Measurements from ENCODE around the gene IMMP2L.
"Not testable (repeated sequence)": the region's sequence is repeated elsewhere in the genome, so short reads cannot be mapped to it uniquely, and the experiment has no call there.

Gene IMMP2L

GRCh38 chr7:111508387-111508786 lies 53.9 kb downstream of the IMMP2L start:
- ATAC-seq (ENCODE audit: insufficient read depth, low read depth) (no peak), DNase-seq (no peak)
- no peak for TF ChIP-seq EZH2 (IDR thresholded peaks at IDR 0.05; ENCODE audit: borderline replicate concordance, low read depth, low read length, severe bottlenecking)
- TF ChIP-seq CTCF (IDR thresholded peaks at IDR 0.05; ENCODE audit: borderline replicate concordance, extremely low read depth, low read length, poor library complexity, severe bottlenecking) = no peak
- Histone ChIP-seq H3K4me1 (ENCODE audit: insufficient read depth, low read length) (no peaks in the 10 kb centered on the region), H3K27ac (ENCODE audit: low read length) (no peak overlapping the region), H3K9me3 (ENCODE audit: insufficient read depth, low read length, severe bottlenecking) (no peaks in the 10 kb centered on the region), H3K4me2 (ENCODE audit: insufficient read depth, low read length) (no peak overlapping the region), H3K27me3 (ENCODE audit: insufficient read depth, low read length, poor library complexity) (no peaks in the 10 kb centered on the region), H3K9ac (ENCODE audit: low read depth, low read length) (no peak overlapping the region), H4K20me1 (ENCODE audit: insufficient read depth, low read length) (no peaks in the 10 kb centered on the region), H3K36me3 (ENCODE audit: insufficient read depth, low read length) (no peaks in the 10 kb centered on the region), H3K4me3 (ENCODE audit: low read depth in 1 of 2, low read length in 2 of 2) (no peak overlapping the region), H2AFZ (ENCODE audit: low read depth, low read length) (no peak overlapping the region), H3K79me2 (ENCODE audit: insufficient read depth, low read length) (no peaks in the 10 kb centered on the region)

GRCh38 chr7:111505422-111505821 lies 56.9 kb downstream of the IMMP2L start:
- not testable (repeated sequence) for H4K20me1 ChIP-seq (ENCODE audit: insufficient read depth, low read length); H3K9me3 ChIP-seq (ENCODE audit: insufficient read depth, low read length, severe bottlenecking); H3K36me3 ChIP-seq (ENCODE audit: insufficient read depth, low read length); H2AFZ ChIP-seq (ENCODE audit: low read depth, low read length); DNase-seq; H3K27me3 ChIP-seq (ENCODE audit: insufficient read depth, low read length, poor library complexity); H3K4me3 ChIP-seq (ENCODE audit: low read depth in 1 of 2, low read length in 2 of 2); ATAC-seq (ENCODE audit: insufficient read depth, low read depth); H3K27ac ChIP-seq (ENCODE audit: low read length); H3K4me1 ChIP-seq (ENCODE audit: insufficient read depth, low read length); H3K4me2 ChIP-seq (ENCODE audit: insufficient read depth, low read length); H3K79me2 ChIP-seq (ENCODE audit: insufficient read depth, low read length); H3K9ac ChIP-seq (ENCODE audit: low read depth, low read length)

- H3K4me2 ChIP-seq (ENCODE audit: insufficient read depth, low read length); DNase-seq; H3K36me3 ChIP-seq (ENCODE audit: insufficient read depth, low read length); H3K4me1 ChIP-seq (ENCODE audit: insufficient read depth, low read length); H3K79me2 ChIP-seq (ENCODE audit: insufficient read depth, low read length); H3K4me3 ChIP-seq (ENCODE audit: low read depth in 1 of 2, low read length in 2 of 2); H3K27ac ChIP-seq (ENCODE audit: low read length); ATAC-seq (ENCODE audit: insufficient read depth, low read depth); H4K20me1 ChIP-seq (ENCODE audit: insufficient read depth, low read length); H2AFZ ChIP-seq (ENCODE audit: low read depth, low read length); H3K27me3 ChIP-seq (ENCODE audit: insufficient read depth, low read length, poor library complexity); H3K9ac ChIP-seq (ENCODE audit: low read depth, low read length); H3K9me3 ChIP-seq (ENCODE audit: insufficient read depth, low read length, severe bottlenecking): not testable (repeated sequence)
Observed at GRCh38 chr7:111501799-111502198, 60.5 kb downstream of the IMMP2L start.

- Histone ChIP-seq H3K9ac (ENCODE audit: low read depth, low read length) (no peak overlapping the region), H3K4me2 (ENCODE audit: insufficient read depth, low read length) (no peak overlapping the region), H4K20me1 (ENCODE audit: insufficient read depth, low read length) (no peaks in the 10 kb centered on the region), H3K27me3 (ENCODE audit: insufficient read depth, low read length, poor library complexity) (no peaks in the 10 kb centered on the region), H3K9me3 (ENCODE audit: insufficient read depth, low read length, severe bottlenecking) (no peaks in the 10 kb centered on the region), H3K79me2 (ENCODE audit: insufficient read depth, low read length) (no peaks in the 10 kb centered on the region), H3K4me3 (ENCODE audit: low read depth in 1 of 2, low read length in 2 of 2) (no peak overlapping the region), H3K4me1 (ENCODE audit: insufficient read depth, low read length) (no peaks in the 10 kb centered on the region), H3K36me3 (ENCODE audit: insufficient read depth, low read length) (no peaks in the 10 kb centered on the region), H2AFZ (ENCODE audit: low read depth, low read length) (no peak overlapping the region), H3K27ac (ENCODE audit: low read length) (no peak overlapping the region)
- no peak for ATAC-seq (ENCODE audit: insufficient read depth, low read depth)
- DNase-seq = no peak
- TF ChIP-seq EZH2 (IDR thresholded peaks at IDR 0.05; ENCODE audit: borderline replicate concordance, low read depth, low read length, severe bottlenecking) (no peak), CTCF (IDR thresholded peaks at IDR 0.05; ENCODE audit: borderline replicate concordance, extremely low read depth, low read length, poor library complexity, severe bottlenecking) (no peak)
Observed at GRCh38 chr7:111499027-111499426, 63.3 kb downstream of the IMMP2L start.
